GM21723 (cell line): ENCODE data around the gene TANGO2.

Source experiments
- ATAC-seq: cut with Tn5 transposase; IDR thresholded peaks from one replicate; pipeline ENCODE4 v1.9.1; 2021; ENCODE audit warnings: mild to moderate bottlenecking, moderate library complexity; ENCODE audit not compliant: unreplicated experiment

The TANGO2 gene

DNA sequence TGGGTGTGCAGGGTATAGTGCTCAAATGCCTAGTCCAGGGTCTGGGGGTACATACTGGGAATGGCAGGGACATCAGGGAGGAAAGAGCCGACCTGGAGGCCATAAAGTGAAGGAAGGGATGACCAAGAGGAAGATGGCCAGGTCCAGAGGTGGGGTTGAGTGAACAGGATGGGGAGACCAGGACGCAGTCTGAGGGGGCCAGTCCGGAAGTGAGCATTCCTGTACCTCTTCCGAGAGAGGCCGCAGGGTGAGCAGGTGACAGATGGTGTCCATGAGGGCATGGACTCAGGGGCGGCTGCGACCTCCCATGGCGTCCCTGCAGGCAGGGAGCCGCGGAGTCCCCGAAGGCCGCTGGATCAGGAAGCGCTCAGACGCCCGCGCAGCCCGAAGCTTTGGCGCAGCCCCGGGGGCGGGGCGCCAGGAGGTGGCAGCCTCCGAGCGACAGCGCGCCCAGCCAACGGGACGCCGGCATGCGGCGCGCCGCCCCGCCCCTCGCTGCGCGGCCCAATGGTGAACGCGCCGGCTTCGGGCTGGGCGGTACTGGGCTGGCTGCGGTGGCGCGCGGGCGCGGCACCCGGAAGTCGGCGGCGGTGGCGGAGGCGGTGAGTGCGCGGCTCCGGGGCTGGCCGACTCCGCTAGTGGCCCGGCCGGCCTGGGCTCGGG is at the start of gene TANGO2:
TANGO2 (plus strand) TSS at position 578 of the 663 bp plus-strand sequence. CDS start 15,689 bp downstream, outside the sequence.
- ATAC-seq, result peak; percentile 69

DNA sequence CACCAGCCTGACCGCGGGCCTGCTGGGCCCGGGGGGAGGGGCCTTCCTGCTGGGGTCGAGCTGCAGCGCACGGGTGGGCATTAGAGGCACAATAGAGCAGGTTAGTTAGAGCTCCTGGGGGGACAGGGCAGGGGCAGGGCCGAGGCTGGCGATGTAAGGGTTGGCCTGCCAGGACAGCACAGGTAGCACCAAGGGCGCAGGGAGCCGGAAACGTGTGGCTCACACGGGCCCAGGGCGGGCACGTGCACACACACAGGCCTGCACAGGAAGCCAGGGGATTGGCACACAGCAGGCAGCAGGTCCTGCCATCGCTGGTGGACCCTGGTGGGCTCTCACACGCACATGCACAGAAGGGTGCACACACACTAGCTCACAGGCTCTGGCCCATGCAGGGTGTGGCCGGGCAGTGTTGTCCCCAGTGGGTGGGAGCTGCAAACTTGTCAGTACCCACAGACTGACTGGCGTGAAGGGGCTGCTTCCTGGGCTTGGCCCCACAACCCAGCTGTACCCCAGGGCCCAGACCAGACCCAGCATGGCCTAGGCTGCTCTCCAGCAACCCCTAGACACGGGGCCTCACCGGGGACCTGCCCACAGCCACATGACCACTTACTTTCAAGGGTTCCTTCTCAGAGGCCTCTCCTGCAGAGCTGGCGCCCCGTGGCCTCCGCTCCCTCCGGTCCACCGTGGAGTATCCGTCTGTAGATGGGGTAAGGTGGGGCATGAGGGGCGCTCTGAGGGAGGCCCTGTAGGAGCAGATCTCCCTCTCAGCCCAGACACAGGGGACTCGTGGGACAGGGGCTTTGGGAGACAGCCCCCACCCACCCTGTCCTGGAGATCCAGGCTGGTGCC is 49.4 kb upstream of the TANGO2 start:
- ATAC-seq, result no peak

GRCh38 chr22:19972251-19972650 is 48.7 kb upstream of the TANGO2 start:
- no peak for ATAC-seq

DNA sequence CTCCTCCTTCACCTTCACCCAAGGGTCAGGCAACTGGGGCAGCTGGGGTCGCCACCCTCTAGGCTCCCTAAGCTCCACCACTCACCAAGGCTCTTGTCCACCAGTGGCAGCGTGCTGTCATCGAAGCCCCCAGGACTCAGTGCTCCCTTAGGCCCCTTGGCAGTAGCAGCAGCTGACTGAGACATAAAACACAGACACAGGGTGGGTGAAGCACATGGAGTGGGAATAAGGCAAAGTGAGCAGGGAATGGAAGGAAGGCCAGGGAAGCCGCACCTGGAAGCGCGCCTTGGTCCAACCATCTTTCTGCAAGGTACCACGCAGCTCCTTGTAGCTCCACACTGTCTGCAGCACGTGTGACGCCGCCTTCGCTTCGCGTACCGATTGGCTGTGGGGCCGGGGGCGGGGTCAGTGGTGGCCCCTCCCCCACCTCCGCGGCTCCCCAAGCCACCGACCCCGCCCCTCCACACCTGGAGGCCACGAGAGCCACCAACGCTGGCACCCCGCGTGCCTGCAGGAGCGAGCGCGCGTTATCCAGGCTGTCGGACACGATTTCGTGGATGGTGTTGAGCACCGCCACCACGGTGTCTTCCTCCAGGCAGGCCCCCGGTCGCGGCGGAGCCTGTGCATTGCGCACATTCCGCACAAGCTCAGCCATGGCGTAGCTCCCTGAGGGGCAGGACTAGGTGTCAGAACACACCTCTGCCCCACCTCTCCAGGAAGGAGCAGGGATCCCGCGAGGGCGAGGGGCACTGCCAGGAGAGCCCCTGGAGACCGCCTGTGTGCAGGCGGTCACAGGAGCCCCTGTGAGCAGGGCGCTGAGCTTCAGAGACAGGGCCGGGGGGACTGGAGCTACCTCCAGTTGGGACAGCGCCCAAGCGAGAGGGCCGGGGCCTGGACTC is 48.0 kb upstream of the TANGO2 start:
- no peak for ATAC-seq

DNA sequence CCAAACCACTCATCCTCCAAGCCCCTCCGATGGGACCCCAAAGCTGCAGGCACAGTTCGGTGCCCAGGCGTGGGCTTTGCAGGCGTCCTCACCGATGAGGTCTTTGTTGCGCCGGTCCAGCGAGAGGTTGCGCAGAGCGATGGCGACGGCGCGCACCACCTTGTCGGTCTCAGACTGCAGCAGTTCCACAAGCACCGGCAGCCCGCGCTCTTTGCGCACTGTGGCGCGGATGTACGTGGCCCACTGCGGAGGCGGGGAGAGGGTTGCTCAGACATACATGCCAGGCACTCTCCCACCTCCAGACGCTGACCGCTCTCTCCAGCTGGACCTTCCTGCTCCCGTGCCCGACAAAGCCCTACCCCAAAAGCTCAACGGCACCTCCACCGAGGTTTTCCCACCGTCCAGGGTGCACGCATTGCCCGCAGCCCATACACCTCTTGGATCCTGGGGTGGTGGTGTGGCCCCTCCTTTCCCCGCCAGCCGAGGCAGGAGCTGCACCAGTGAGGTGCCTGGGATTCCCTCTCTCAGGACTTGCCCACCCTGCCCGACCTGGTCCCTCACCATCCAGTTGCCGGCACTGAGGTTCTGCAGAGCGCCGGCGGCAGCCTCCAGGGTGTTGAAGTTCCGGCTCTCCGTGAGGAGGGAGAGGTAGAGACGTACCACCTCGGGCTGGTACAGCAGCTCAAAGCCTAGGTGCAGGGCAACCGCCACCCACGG is 47.2 kb upstream of the TANGO2 start:
- no peak for ATAC-seq

DNA sequence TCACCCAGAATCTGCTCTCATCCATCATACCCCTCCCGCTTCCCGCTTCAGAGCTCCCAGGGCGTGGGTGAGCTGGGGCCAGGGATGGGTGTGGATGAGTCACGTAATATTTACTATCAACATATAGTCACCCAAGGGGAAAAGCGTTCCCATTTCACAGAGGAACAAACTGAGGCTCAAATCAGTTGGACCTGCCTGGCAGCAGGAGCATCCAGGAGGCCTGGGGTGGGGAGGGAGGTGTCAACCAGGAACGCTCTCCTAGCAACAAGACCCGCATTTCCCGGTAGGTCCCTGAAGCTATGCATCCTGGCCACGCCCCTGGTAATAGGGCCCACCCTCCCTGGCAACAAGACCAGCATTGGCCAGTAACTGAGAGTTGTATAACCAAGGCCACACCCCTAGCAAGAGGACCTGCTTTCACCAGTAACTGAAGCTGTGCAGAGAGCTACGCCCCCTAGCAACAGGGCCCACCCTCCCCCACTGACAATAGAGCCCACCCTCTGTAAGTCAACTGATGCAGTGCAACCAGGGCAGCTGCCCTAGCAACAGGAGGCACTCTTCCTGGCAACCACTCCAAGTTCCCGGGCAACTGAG is 46.5 kb upstream of the TANGO2 start:
- no peak for ATAC-seq

- no peak for ATAC-seq
Observed at GRCh38 chr22:19974935-19975706, 45.8 kb upstream of the TANGO2 start.

- ATAC-seq, result no peak
Observed at GRCh38 chr22:19975707-19976035, 45.2 kb upstream of the TANGO2 start.

DNA sequence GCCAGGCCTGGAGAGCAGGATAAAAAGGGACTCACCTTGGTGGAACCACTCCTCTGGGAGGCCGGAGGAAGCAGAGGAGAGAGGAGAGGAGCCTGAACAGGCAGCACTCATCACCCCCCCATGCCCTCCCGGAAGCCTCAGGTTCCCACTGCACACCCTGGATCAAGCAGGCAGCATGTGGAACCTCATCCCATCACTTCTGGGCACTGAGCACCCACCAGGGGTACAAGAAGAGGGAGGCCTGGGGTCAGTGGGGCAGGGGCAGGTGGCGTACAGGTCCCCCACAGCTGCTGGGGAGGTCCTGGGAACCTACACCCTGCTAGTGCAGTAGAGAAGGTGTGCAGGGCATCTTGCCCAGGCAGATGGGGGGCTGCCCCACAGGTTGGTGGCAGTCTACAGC is 44.2 kb upstream of the TANGO2 start:
- no peak for ATAC-seq

DNA sequence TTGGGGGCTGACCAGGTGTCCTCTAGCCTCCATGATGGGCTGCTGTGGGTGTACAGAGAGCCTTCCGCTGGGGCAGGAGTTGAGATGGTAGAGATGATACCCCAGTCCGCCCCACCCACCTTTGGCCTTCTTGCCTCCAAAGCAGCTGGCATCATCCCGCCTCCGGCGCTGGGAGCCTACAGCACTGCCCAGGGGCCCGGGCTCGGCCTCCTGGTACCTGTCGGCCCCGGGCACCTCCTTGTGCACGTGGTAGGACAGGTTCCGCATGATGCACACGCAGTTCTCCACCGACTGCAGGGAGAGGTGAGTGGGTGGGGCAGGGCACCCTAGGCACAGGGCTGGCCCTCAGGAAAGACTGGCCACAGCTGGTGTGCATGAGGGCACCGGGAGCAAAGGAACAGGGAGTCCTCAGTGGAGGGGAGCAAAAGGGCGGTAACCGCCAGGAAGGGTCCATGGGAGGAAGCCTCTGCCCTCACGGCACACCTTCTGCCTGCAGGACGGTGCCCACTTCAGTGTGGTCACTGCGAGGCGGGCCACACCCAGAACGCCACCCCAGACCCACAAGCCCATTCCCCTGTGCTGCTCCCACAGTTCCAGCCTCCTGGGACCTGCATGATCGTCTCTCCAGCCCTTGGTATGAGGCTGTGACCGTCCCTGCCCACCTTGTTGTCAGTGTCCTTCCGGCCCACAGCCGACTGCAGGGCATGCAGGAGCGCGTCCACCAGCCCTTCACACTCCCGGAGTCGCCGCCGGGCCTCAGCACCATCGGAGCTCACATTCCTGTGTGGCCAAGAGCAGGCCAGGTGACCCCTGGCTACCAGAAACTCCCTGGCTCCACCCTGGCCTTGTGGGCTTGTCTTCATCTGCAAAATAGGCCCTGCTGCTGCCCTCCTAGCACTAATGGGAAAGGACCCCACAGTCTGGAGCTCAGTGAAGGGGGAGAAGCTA is 43.3 kb upstream of the TANGO2 start:
- ATAC-seq, result no peak

- ATAC-seq, result no peak
Observed at GRCh38 chr22:19978748-19979147, 42.2 kb upstream of the TANGO2 start.

GRCh38 chr22:19979712-19980493 is 41.0 kb upstream of the TANGO2 start:
- ATAC-seq, result no peak

DNA sequence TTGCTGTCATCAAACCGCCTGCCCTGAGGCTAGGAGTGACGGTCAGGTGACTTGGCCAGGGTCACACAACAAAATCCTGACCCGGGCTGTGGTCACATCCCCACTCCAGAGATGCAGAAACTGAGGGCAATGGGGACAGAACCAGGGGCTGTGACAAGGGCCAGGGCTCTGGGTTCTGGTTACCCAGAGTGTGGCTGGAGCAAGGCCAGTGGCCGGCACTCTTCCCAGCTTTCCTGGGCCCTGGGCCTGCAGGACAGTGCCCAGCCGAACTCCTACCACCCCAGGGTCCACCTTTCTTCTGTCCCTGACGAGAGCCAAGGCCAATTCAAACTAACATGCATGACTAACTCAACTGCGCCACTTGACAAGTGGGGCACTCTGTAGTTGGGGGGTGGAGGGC is 40.1 kb upstream of the TANGO2 start:
- ATAC-seq, result no peak

DNA sequence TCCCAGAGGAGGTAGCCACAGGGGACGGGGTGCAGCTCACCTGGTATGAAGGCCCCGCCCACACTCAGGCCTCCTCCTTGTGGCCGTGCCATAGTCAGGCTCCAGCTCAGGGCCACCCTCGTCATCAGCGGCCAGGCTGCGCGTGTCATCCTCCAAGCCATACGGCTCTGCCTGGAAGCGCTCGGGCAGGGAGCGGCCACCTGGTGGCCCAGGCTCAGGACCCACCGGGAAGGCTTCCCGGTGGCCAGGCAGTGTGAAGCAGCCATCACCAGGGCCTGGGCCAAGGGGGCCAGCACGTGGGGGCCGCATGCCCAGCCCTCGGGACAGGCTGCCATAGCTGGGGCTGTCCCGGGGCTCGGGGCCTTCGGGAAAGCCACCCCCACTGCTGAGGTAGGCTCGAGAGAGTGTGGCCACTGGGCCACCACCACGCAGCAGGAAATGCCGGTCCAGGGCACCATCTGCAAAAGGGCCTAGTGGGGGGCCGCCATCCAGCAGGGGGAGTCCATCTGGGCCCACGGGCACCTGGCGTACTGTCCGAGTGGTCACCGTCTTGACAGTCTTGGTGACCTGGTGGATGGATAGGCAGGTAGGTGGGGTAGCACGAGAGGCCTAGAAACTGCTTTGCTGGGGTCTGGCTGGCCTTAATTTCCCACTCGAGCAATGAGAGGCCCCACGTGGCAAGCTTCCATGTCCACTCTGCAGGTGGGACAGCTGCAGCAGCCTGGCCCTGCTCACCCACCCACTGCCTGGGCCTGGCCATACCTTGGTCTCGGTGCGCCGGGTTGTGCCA is 39.5 kb upstream of the TANGO2 start:
- no peak for ATAC-seq

- ATAC-seq, result no peak
Observed at GRCh38 chr22:19981961-19982920, 38.7 kb upstream of the TANGO2 start.
